ENCODE results near the gene WDR86. TPM values are rescaled to one million over a fixed set of nuclear protein-coding genes. Genes with fewer than 3 reads are reported as not detected.

WDR86 gene
- total RNA-seq, 1 experiment from 2014 or later = 0.05 TPM

DNA sequence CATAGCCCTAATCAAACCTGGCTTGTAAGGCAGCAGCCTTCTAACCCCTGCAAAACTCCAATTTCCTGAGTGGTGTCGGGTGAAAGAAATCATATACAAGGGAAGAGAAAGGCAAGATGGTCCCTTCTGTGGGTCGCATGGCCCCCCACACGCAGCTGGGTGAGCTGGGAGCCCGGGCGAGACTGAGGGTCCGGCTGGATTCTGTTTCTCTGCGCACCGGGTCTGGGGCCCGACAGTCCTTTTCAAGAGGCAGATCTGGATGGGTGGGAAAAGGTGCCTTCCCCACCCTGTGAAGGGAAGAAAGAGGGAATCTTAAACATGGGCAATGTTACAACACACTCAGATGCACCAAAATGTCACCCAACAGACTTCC is 18.5 kb downstream of the WDR86 start:
- no peak for DNase-seq (ENCODE audit: low read depth)

DNA sequence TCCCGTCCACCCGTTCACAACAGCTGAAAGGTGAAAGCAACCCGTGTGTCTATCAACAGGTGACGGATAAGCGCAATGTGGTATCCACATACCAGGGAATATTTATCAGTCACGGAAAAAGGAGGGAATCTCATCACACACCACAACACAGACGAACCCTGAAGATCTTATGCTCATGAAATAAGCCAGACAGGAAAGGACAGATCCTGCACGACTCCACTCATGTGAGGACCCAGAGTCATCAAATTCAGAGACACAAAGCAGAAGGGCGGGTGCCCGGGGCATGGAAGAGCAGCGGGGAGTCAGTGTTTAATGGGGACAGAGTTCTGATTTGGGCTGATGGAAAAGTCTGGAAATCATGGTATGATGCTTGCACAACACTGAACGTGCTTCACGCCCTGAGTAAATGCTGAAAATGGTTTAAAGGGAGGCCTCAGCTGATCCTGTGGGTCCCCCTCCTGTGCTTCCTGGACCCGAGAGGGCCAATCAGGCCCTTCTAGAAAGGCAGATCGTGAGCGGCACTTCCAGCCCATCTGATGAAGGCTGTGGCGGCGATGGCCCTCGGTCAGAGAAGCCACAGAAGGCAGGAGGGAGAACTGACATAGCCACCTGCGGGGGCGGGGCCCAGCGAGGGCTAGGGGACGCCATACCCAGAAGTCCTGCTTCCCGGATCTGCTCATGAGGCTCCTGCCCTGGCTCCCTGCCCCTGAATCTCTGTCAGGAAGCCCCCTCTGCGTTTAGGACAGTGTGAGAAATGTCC is 19.1 kb downstream of the WDR86 start:
- no peak for DNase-seq (ENCODE audit: low read depth)

DNA sequence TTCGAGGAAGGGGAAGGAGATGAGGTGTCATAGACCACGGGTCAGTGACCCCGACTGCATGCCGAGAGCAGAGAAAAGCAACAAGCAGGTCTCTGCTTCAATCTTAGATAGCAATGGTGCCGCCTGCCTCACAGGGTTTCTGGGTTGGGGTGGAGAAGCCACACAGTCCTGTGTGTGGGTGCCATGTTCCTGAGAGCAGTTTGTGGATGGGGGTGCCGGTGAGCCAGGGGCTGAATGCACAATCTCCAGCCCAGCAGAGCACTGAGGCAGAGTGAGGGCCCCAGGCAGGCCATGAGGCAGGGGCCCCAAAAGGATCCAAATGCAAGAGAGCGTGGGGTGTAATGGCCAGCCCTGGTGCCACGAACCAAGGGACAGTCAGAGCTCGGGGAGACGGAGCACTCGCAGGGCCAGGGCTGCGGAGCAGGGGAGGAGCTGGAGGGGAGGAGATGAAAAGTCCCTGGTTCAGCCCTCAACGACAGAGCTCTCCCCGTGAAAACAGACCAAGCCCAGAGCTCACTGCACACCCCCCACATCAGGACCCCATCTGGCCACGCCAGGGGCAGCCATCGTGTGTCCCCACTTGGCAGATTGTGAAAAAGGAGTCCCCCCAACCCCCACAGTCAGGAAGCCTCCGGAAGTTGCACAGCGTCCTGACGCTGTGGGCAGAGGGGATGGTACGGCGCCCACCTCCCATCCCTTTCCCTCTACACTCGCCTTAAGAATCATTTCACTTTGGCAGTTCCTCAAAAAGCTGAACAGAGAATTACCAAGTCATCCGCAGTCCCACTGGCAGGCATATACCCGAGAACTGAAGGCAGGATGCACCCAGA is 19.9 kb downstream of the WDR86 start:
- no peak for DNase-seq (ENCODE audit: low read depth)

DNA sequence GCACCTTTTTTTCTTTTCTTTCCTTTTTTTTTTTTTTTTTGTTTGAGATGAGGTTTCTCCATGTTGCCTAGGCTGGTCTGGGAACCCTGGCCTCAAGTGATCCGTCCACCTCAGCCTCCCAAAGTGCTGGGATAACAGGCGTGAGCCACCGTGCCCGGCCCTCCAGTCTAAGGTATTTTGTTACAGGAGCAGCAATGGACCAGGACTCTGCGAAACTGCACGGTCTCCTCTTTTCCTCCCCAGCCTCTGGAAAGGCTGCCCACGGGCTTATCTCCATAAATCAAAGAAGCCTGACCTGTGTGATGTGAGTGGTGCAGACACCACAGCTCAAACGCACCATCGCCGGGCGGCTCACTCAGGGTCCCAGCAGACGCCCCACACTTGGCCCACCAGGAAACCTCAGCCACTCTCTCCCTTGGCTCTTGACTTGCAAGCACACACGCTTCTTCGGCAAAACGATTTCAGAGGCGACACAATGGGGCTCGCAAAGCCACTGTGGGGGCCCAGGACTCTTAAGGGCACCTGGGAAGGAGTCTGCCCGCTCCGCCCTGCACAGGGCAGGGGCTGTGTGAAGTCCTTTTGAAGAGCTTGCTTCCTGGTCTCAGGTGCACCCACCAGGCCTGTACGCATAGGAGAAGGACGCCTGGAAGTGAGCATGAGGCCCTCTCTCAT is 20.6 kb downstream of the WDR86 start:
- DNase-seq (ENCODE audit: low read depth) = no peak

DNA sequence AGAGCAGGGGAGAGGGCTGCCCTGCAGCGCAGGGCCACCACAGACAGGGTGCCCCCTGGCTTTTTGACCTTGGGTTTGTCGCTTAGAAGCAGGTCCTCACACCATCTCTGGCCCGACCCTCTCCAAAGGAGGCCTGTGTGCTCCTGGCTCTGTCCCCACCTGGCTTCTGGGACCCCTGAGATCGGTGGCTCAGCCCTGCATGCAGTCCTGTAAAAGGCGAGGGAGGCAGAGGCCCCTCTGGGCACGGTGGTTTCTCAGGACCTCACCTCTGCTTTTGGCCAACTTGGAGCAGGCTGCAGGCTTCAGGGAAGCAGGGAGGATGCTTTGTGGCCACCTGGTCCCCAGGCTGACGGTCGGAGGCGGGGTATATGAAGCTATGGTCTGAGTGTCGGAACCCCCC is 21.4 kb downstream of the WDR86 start:
- no peak for DNase-seq (ENCODE audit: low read depth)

DNA sequence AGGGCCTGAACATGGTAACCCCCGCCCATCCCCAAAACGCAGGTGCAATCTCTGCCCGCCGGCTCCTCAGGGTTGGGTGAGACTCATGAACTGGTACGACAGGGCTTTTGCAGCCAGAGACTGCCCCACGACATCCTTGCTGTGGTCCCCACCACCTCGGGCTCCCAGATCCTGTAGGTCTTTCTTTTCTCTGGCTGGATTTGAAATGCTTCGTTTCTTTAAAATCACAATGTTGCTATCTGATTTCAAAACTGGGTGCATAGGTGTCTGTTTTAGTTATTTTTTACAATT is 21.9 kb downstream of the WDR86 start:
- DNase-seq (ENCODE audit: low read depth) = no peak

DNA sequence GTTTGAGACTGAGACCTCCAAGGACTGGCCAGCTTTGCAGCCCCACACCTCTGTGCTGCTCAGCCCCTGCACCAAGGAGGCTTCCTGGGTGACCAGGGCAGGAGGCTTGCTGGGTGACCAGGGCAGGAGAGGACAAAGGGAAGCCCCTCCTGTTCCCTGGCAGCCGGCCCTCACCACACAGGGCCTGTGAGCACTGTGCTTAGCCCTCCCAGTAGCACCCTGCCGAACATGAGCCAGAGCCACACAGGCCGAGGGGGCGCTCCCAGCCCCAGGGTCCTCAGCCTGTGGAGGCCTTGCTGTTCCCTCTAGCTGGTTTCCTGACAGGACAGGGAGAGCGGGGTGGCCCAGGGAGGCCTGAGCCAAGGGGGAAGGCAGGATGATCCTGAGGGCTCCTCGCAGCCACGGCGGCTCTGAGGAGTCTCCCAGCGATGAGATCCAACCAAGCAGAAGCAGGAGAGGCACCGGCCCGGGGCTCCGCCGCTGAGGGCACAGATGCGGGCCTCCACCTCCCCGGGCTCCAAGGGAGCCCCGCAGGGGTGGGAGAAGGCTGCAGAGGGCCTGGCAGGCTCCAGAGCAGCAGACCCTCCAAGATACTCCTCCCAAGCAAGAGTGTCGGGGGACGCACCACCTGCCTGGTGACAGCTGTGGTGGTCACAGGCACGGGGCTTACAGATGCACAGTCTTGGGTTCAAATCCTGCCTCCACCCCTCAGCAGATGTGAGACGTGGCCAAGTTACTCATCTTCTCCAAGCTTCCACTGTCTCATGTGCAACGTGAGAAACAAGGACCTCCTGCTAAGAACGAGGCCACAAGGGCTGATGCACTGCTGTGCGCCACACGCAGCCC is 22.5 kb downstream of the WDR86 start:
- DNase-seq (ENCODE audit: low read depth) = no peak

DNA sequence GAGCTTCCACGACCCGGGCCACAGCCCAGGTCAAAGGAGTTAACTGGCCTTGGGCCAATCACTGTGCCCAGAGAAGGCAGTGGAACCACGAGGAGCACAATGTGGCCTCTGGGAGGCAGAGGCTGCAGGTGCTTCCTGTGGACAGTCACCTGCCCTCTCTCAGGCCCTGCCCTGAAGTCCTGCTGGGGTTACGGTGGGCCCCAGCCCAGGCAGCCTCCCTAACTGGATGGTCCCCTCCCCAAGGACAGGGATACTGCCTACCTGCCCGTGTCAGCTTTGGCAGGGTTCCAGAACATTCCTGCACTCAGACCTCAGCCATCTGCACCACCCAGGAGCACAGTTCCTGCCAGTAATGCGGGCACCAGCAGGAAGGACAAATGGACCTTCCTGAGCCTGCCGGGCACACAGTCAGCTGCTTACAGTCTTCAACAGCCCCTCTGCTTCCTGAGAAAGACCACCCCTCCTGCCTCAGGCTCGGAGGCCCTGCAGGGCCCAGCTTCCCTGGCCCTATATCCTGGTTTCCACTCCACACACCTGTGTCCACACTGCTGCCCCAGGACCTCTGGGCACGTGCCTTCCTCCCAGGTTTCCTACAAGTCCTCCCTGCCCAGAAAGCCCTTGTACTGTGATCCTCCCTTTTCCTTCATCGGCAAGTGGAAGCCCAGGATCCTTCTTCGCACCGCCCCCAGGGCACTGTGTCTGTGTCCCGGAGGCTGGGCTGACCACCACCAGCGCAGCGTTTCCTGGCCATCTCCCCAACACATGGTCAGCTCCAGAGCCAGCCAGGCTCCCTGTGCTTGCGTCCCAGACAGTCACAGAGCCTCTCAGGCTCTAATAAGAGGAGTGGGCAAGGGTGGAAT is 23.3 kb downstream of the WDR86 start:
- DNase-seq (ENCODE audit: low read depth) = no peak

DNA sequence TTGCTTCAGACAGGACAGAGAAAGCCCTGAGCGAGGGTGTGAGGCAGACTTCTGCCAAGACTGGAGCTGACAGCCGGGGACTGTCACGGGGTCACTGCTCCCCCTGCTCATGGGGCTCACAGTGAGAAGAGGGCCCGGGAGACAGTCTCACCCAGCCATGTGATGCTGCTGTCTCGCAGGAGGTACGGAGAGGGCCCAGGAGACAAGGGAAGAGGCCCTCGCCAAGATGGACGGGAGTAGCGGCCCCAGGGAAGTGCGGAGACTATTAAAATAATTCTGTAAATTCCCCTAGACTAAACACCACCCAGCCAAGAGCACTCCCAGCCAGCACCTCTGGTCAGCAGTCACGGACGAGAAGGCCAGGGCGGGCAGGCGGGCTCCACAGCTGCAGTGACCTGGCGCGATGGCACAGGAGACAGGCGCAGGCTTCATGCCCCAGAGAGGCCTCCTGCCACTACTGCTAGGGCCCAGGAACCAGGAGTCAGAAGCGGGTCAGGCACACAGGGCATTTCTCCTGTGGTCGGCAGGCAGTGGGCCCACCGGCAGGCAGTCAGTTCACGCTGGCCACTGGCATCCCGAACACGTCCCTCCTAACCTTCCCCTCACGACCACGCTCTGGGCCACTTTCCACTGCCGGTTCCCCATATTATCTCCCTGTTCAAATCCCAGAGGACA is 24.1 kb downstream of the WDR86 start:
- DNase-seq (ENCODE audit: low read depth) = no peak

DNA sequence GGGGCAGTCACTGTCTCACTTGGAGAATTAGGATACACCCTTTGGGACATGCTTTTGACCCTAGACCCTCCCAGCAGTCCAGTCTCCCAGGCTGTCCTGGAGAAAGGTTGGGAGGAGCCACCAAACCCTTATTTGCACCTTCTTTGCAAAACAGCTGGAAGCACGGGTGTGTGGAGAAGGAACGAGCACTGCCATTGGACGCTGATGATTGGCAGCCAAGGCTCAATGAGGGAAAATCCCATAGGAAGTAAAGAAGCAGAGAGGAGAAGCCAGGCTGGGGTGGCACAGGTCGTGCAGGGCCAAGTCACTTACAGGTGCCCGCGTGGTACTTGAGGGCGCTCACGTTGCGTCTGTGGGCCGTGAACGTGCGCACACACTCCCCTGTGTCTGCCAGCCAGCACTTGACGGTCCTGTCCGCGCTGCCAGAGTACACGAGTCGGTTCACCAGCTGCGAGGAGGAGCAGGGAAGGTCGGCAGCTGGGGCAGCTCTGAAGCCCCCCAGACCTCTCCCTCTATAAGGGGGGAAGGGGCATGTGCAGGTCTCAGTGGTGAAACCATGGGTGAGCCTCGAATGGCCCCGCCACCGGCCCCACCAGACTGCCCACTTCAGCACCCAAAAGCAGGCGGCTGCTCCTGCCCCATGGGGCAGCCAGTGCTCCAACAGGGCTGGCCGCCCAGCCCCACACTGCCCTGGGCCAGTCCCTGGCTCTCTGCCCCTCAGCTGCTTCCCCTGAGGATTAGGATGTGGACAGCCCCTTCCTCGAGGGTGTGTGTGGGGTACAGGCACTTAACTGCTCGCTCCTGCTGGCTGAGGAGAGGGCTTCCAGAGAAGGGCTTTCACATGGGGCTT is 24.8 kb downstream of the WDR86 start:
- DNase-seq (ENCODE audit: low read depth) = no peak

DNA sequence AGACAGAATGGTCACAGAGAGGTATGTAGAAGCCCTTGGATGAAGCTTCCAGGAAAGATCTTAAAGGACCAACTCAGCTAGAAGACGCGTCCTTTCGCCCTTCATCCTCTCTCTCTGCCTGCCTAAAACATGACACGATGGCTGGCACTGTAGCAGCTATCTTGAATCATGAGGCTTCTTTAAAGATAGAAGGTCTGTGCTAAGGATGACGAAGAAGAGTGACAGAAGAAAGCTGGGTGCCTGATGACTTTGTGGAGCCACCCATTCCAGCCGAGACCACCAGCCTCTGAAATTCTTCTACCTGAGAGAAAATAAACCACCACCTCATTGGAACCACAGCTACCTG is 25.5 kb downstream of the WDR86 start:
- DNase-seq (ENCODE audit: low read depth) = no peak

DNA sequence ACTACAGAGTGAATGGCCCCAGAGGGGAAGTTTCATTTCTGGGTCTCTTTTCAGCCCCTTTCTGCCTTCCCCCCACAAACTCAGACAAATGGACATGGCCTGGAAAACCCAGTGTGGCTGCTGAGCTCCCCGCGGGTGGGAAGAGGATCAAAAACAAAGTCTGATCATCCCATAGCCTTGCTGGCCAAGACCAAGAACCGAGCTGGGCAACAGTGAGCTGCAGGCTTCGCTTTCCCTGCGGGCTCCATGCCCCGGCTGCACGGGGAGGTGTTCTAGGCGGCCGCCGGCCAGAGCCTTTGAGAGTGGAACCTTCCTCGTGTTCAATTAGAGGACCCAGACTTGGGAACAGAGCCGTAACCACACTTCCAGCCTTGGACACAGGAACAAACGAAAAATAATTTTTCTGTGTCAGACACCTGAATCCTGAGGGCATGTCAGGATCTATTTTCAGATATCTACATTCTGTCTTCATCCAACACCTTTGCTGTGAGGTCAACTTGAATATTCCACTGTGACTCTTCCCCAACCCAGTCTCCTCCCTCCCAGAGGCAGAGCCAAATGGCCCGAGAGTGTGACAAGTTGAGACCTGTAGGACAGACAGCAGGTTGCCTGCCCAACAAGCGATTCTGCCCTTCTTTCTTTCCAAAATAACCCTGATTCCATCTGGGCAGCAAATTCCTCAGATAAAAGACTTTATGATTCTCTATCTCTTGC is 26.0 kb downstream of the WDR86 start:
- DNase-seq (ENCODE audit: low read depth) = no peak

DNA sequence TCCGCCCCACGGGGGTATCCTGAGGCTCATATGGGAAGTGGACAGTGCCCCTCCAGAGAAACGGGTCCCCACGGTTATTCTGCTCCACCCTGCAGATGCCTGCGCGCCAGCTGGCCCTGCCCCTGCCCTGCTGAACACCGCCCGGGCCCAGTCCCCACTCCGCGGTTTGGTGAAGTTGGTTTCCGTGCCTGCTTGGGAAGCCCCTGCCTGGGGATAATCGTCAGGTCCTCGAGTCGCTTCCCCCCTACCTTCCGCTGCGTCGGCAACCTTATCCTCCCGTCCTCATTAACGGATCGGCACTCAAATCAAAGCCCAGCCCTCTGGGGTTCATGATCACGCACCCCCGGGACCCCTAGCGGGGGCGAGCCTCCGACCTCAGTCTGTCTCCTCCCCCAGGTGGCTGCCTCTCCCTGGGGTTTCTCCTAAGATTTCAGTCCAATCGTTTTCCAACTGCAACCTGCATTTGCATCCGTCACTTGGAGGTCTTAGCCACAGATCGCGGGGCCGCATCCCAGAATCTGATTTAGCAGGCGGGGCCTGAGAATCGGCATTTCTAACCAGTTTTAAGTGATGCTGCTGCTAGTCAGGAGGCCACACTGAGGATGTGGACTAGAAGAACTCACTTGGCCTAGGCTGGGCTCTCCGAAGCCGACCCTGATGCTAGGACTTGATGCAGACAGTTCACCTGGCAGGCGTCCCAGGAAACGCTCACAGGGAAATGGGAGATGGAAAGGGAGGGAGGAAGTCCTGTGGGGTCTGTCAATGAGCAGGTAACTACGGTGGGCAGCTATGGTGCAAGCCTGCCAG is 27.6 kb downstream of the WDR86 start:
- DNase-seq (ENCODE audit: low read depth) = no peak

DNA sequence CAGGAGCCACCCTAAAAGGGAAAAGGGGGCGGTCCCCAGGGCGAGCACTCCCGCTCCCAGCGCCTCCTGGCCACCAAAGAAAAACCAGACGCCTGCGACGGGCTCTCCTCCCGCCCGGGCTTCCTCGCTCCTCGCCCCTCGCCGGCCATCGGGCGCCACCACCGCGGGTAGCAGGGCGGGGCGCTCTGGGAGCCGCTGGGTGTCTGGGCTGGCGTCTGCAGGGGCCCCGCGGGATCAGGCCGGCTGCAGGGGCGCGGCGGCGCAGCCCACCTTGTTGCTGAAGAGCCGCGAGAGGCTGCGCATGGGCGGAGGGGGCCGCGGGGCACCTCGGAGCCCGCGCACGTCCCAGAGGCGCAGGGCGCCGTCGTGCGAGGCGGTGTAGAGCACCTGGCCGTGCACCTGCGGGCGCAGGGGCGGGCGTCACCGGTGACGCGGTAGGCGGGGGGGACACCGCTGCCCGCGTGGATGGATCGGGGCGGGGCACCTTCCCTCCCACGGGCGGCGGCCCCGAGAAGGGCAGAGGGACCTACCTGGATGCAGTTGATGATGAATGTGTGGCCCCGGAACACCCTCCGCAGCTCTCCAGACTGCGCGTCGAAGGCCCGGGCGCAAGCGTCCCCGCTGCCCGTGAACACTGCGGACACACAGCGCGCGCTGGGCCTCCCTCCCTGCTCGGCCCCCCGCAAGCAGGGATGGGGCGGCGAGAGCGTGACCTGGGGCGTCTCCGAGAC is 28.3 kb downstream of the WDR86 start:
- no peak for DNase-seq (ENCODE audit: low read depth)

DNA sequence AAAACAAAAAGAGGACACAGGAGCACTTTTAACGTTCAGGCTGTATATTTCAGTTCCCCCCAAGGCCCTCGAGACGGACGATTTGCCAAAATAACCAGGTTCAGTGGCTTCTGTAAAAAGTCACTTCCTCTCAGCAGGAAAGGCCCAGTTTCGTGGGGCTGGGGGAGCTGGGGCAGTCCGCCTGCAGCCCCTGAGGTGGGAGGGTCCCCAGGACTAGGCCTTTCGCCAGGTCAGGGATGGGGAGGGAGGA is 28.8 kb downstream of the WDR86 start:
- no peak for DNase-seq (ENCODE audit: low read depth)

DNA sequence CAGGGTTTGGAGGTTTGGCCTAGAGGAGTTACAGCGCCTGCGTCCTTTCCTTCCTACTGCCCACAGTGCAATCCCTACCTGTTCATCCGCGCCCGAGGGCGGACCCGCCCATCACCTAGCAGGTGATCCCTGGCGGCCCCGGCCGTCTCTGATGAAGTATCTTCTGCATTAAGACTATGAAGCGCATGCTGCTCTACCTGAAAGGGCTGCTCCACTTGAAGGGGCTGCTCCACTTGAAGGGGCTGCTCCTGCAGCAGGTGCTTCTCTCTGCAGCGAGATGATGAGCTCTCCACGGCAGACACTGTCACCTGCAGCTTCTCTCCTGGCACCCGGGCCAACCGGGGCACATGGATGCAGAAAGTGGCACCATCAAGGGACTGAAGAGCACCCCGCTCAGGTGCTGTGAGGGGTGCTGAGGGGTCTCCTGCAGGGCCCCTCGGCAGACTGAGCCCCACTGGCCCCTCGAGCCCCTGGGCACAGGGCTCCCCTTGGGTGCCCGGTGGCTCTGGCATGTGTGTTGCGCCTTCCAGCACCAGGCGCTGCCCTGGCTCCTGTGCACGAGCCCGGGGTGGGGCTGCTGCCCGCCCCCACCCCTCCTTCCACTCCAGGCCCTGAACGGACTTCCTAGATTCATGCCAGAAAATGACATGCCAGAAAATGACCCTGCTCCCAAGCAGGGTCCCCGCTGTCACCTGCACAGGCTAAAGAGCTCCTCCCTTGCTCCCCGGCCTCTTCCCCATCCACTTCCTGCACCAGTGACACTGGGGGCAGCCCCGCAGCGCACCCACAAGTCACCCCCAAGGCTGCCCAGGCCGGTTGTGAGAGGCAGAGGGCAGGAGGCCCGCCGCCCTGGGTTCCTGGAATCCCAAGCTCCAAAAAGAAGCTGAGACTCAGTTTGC is 29.4 kb downstream of the WDR86 start:
- DNase-seq (ENCODE audit: low read depth) = no peak

Measured in M059J (cell line).